HG03439 (cell line): ENCODE data around the gene LRRC3C.
A peak's percentile ranks its signal among the peaks of the same experiment; 100 is the strongest.

Source experiments
- ATAC-seq: cut with Tn5 transposase; IDR thresholded peaks from one replicate; pipeline ENCODE4 v1.9.1; 2021; ENCODE audit warnings: mild to moderate bottlenecking, moderate library complexity; ENCODE audit not compliant: unreplicated experiment

Gene LRRC3C

DNA sequence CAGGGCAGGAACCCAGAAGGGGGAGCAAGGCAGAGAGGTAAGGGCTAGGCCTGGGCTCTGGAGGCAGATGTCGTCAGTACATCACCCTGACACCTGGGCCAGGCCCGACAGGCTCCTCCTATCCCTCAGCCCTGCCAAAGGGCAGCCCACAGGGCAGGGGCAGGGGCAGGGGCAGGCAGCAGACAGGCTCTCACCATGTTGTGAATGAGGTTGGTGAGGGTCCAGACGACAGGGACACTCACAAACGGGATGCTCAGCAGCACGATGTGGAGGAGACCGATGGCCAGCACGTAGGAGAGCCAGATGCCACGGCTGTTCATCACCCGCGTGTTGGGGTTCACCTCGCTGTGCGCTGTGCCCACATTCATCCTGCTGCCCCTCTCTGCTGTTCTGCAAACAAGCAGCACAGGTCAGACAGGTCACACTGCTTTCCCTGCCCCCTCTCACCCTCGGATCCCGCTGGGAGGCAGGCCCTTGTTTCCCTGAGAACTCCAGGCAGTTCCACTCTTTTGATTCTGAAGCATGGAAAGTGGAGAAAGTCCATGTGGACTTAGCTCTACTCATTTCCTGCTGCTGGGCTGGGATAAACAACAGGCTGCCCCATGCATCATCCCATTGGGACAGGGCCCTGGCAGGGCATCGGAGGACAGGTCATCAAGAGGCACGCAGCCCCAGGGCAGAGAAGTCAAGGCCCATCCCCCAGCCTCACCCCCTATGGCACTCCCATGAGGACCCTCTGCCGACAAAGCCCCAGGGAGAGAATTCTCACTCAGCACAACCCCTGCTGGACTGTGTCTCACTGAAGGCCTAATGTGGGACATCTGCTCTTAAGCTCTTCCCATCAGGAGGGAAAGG, 3.5 kb upstream of the LRRC3C start:
- ATAC-seq: no peak

GRCh38 chr17:39924691-39925055, 2.9 kb upstream of the LRRC3C start:
- no peak for ATAC-seq

GRCh38 chr17:39925282-39926134, 2.0 kb upstream of the LRRC3C start:
- no peak for ATAC-seq

DNA sequence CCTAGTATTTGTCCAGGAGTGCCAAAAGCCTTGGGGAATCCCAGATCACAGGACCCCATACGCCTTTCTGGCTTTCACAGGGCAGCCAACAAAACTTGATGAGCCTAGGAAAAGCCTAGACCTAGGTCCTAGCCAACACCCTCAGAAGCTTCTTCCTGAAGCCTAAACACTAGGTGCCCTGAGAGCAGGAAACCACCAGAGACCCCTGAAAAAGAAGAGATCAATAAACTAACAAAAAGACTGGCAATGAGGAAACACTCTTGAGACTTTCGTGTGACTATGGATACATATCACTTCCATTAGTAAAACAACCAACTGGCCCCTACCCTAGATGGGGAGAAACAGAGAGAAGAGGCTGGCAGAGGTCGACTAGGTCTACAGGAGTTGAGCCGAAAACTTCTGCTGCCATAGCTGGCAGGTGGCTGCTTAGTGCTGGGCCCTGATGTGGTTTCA, 1.4 kb upstream of the LRRC3C start:
- no peak for ATAC-seq

- ATAC-seq: peak; percentile 20
Observed at GRCh38 chr17:39926588-39927100, 888 bp upstream of the LRRC3C start.

- peak; percentile 15 for ATAC-seq
Observed at GRCh38 chr17:39927929-39928857, 661 bp downstream of the LRRC3C start.

GRCh38 chr17:39928858-39929645, 1.5 kb downstream of the LRRC3C start:
- peak; percentile 26 for ATAC-seq

DNA sequence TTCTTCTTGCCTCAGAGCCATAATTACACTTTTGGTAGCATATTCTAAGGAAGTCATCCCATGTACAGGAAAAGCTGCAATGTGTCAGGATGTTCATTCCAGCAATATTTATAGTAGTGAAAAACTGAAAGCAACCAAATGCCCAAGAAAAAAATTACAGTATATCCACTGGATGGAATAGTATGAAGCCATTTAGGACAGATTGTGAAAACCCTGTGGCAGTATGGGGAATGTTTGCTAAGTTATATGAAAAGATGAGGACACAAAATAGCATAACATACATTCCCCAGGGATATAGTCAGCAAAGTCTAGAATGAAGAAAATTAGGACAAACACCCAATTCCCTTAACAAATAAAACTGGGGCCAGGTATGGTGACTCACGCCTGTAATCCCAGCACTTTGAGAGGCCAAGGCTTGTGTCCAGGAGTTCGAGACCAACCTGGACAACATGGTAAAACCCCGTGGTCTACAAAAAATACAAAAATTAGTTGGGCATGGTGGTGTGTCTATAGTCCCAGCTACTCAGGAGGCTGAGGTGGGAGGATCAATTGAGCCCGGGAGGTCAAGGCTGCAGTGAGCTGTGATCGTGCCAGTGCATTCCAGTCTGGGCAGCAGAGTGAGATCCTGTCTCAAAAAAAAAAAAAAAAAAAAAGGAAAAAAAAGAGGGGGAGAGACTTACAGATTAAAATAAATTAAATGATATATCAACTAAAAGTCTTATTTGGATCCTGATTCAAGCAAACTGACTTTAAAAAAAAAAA, 2.3 kb downstream of the LRRC3C start:
- ATAC-seq: no peak

DNA sequence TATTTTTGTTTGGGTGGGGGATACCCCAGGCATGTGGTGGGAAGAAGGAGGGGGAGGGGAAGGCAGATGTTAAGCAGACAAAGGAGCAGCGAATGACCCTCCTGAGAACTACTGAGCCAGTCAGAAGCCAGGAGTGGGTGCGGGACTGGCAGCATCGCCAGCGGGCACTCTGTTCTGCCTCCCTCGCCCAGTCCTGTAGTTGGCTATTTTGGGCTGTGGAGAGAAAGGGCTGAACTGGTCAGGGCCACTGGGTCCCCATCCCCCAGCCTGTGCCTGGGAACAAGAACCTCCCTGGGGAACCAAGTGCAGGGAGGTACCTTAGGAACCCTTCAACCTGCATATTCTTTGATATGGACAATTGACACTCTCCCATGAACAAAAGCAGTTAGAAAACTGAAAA, 6.4 kb downstream of the LRRC3C start:
- no peak for ATAC-seq

DNA sequence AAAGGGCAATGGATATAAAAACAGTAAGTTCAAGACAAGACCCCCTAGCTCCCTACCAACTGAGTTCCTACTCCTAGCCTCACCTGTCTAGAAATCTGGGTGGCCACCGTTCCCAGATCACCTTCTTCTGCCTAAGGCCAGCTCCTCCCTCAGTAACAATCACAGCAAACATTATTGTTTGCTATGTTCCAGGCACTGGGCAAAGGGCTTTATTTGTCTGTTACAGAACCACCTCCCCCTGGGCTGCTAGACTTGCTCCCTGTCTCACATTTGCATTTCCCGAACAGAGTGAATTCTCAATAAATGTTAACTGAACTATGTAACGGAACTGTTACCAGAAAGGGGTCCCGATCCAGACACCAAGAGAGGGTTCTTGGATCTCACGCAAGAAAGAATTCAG, 6.8 kb downstream of the LRRC3C start:
- no peak for ATAC-seq

- no peak for ATAC-seq
Observed at GRCh38 chr17:39935909-39936308, 8.4 kb downstream of the LRRC3C start.

DNA sequence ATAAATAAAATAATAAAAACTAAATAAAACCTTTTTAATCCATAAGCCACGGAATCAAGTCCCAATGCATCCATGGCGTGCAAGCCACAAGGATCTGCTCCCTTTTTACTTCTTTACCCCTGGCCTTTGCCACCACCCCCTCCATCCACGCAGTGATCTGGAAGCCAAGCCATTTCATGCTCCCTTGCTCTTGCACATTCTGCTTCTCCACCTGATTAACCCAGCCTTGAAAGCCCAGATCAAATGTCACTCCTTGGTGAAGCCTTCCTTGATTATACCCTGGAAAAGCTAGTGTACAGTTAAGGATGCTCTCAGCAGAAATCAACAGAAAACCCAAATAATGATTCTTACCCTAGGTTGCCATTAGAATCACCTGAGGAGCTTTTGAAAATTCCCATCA, 9.9 kb downstream of the LRRC3C start:
- no peak for ATAC-seq

DNA sequence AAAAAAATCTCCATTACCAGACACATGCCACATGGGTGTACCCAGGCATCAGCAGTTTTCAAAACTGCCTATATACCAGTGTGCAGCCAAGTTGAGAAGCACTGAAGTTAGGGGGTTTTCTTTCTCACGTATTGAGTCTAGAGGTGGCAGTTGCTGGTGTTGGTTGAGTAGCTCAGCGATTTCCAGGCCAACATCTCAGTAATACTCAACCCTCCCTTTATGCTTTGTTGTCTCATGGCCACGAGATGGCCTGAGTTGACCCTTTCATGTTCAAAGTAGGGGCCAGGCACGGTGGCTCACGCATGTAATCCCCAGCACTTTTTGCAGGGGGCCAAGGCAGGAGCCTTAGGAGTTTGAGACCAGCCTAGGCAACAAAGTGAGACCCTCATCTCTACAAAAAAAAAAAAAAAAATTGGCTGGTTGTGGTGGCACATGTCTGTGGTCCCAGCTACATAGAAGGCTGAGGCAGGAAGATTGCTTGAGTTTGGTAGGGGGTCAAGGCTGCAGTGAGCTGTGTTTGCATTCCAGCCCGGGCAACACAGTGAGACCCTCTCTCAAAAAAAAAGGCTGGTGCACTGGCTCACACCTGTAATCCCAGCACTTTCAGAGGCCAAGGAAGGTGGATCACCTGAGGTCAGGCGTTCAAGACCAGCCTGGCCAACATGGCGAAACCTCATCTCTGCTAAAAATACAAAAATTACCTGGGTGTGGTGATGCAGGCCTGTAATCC, 10.8 kb downstream of the LRRC3C start:
- ATAC-seq: no peak

GRCh38 chr17:39939106-39939505, 11.6 kb downstream of the LRRC3C start:
- no peak for ATAC-seq

DNA sequence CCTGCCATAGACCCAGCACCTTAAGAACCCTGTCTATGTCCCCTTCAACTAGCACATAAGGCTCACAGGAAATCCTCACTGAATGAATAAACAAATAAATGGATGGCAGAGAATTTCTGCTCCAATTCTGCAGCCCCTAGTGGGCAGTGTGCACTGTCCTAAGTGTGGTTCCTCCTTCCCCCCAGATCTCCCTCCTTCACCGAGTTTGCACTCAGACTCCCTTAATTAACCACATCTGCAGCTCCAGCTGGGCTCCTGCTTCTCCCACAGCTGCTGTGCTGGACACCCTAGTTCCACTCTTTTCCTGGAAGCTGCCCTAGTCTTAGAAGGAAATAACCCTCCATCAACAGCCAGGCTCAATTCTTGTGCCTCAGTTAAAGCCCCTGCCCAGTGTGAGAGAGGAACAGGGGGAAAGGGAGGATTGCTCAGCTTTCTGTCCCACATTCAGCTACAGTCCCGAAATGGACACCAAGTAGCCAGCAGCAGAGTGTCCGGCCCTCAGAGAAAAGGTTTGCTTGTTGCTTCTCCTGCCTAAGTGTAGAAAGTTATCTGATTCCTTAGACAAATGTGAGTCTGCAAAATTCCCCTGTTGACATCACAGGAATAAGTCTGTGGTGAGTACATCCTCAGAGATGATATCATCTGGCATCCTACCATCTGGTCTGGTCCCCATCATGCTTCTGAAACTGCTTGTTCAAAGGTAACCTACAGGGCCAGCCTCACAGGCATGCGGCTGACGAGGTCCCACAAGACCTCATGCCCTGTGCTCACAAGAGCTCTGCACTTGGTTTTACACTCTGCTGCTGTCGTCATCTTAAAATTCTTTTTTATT, 12.3 kb downstream of the LRRC3C start:
- no peak for ATAC-seq

GRCh38 chr17:39943702-39944392, 16.3 kb downstream of the LRRC3C start:
- no peak for ATAC-seq

GRCh38 chr17:39944393-39944711, 16.8 kb downstream of the LRRC3C start:
- ATAC-seq: no peak
